WI38 (cell line): Measurements from ENCODE around the gene USP28.

ENCODE experiments used
- H3K4me3 ChIP-seq: 2 replicates; pipeline ENCODE4 v1.5.1; 2011; ENCODE audit warnings: low read depth, mild to moderate bottlenecking, control low read depth, low read length
- CTCF ChIP-seq: IDR thresholded peaks from 2 replicates; pipeline ENCODE4 v1.5.1; 2012; ENCODE audit warnings: low read depth, mild to moderate bottlenecking, control low read depth, low read length

Gene USP28

GRCh38 chr11:113867843-113868503, 7.4 kb downstream of the USP28 start:
- no peak for TF ChIP-seq CTCF
- no peak overlapping the region for H3K4me3 ChIP-seq

GRCh38 chr11:113865873-113866272, 9.5 kb downstream of the USP28 start:
- no peak for TF ChIP-seq CTCF
- H3K4me3 ChIP-seq = no peak overlapping the region

- TF ChIP-seq CTCF = no peak
- H3K4me3 ChIP-seq = no peak overlapping the region
These were observed 11.0 kb downstream of the USP28 start for GRCh38 chr11:113864410-113864809.

- no peak for TF ChIP-seq CTCF
- H3K4me3 ChIP-seq = no peak overlapping the region
These were observed 12.9 kb downstream of the USP28 start for GRCh38 chr11:113862435-113862834.

GRCh38 chr11:113859665-113860064, 15.7 kb downstream of the USP28 start:
- TF ChIP-seq CTCF = no peak
- no peak overlapping the region for H3K4me3 ChIP-seq

GRCh38 chr11:113856966-113857759, 18.2 kb downstream of the USP28 start:
- TF ChIP-seq CTCF = no peak
- no peak overlapping the region for H3K4me3 ChIP-seq

- TF ChIP-seq CTCF = no peak
- no peak overlapping the region for H3K4me3 ChIP-seq
These were observed 19.6 kb downstream of the USP28 start for GRCh38 chr11:113855803-113856202.
